CD4-positive, alpha-beta T cell treated with Interleukin-10 for 1 hour (primary cell): ENCODE data around the gene FAM149A.

Experiments
- DNase-seq: peaks from one replicate; pipeline ENCODE4 v3.0.0-alpha.2; 2020

Gene FAM149A

GRCh38 chr4:186205156-186205555, 100.7 kb downstream of the FAM149A start:
- no peak for DNase-seq

- no peak for DNase-seq
Measured at GRCh38 chr4:186216465-186217024, 112.0 kb downstream of the FAM149A start.

- DNase-seq: no peak
Measured at GRCh38 chr4:186217733-186218293, 113.3 kb downstream of the FAM149A start.

- DNase-seq: no peak
Measured at GRCh38 chr4:186221624-186222023, 117.1 kb downstream of the FAM149A start.
